ENCODE measurements around the gene STK32B. TPM values are rescaled to one million over a fixed set of nuclear protein-coding genes. Genes with fewer than 3 reads are reported as not detected.
"Not testable (repeated sequence)": the region's sequence is repeated elsewhere in the genome, so short reads cannot be mapped to it uniquely, and the experiment has no call there.

Gene STK32B
- total RNA-seq, 1 donor from 2014 or later = 4.2 TPM

GRCh38 chr4:5424901-5425300, 373.6 kb downstream of the STK32B start:
- no peak for DNase-seq (ENCODE audit: low read depth)
- H3K4me3 ChIP-seq (ENCODE audit: low read depth, low read length) = no peak overlapping the region
- TF ChIP-seq, protein P1, sequence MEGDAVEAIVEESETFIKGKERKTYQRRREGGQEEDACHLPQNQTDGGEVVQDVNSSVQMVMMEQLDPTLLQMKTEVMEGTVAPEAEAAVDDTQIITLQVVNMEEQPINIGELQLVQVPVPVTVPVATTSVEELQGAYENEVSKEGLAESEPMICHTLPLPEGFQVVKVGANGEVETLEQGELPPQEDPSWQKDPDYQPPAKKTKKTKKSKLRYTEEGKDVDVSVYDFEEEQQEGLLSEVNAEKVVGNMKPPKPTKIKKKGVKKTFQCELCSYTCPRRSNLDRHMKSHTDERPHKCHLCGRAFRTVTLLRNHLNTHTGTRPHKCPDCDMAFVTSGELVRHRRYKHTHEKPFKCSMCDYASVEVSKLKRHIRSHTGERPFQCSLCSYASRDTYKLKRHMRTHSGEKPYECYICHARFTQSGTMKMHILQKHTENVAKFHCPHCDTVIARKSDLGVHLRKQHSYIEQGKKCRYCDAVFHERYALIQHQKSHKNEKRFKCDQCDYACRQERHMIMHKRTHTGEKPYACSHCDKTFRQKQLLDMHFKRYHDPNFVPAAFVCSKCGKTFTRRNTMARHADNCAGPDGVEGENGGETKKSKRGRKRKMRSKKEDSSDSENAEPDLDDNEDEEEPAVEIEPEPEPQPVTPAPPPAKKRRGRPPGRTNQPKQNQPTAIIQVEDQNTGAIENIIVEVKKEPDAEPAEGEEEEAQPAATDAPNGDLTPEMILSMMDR (conservative IDR thresholded peaks at IDR 0.05; ENCODE audit: low read depth, low read length) = no peak

GRCh38 chr4:5429747-5430146, 378.5 kb downstream of the STK32B start:
- TF ChIP-seq, protein P1 (conservative IDR thresholded peaks at IDR 0.05; ENCODE audit: low read depth, low read length) = no peak
- DNase-seq (ENCODE audit: low read depth) = no peak
- no peak overlapping the region for H3K4me3 ChIP-seq (ENCODE audit: low read depth, low read length)

GRCh38 chr4:5433196-5433595, 381.9 kb downstream of the STK32B start:
- DNase-seq (ENCODE audit: low read depth) = no peak
- no peak overlapping the region for H3K4me3 ChIP-seq (ENCODE audit: low read depth, low read length)
- TF ChIP-seq, protein P1 (conservative IDR thresholded peaks at IDR 0.05; ENCODE audit: low read depth, low read length) = no peak

DNA sequence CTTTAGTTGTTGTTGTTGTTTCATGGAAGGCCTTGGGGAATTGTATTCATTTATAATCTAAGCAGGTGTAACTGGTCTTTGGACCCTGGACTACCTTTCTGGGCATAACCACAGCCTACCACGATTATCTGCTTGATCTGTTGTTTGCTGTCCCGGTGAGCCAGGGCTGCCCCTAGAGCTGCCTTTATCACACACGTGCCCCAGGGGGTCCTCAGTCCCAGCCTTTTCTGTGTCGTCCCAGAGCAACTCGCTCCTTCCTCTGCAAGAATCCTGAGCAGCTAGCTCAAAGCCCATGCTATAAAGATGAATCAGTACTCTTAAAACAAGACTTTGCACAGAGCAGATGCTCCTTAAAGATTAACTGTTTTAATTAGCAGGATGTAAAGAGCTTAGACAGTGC, 383.9 kb downstream of the STK32B start:
- no peak for DNase-seq (ENCODE audit: low read depth)
- no peak overlapping the region for H3K4me3 ChIP-seq (ENCODE audit: low read depth, low read length)
- TF ChIP-seq, protein P1 (conservative IDR thresholded peaks at IDR 0.05; ENCODE audit: low read depth, low read length) = no peak

DNA sequence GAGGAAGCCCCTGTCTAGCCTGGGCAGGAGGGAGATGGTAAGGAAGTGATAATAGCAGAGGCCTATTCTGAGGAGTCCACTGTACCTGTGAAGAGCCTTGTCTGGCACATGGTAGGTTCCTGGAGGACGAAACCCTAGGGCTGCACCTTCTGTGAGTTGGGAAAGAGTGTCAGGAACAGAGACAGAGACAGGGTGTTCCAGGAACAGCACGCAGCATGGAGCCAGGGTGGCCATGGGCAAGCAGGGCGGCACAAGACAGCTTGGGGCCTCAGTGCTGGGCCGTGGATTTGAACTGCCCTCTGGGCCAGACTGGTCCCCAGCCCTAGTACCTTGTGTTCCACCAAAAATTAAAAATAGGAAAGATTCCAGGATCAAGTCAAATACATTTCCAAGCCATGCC, 384.5 kb downstream of the STK32B start:
- TF ChIP-seq, protein P1 (conservative IDR thresholded peaks at IDR 0.05; ENCODE audit: low read depth, low read length) = no peak
- no peak overlapping the region for H3K4me3 ChIP-seq (ENCODE audit: low read depth, low read length)
- no peak for DNase-seq (ENCODE audit: low read depth)

GRCh38 chr4:5443976-5444802, 392.9 kb downstream of the STK32B start:
- DNase-seq (ENCODE audit: low read depth); H3K4me3 ChIP-seq (ENCODE audit: low read depth, low read length): not testable (repeated sequence)

DNA sequence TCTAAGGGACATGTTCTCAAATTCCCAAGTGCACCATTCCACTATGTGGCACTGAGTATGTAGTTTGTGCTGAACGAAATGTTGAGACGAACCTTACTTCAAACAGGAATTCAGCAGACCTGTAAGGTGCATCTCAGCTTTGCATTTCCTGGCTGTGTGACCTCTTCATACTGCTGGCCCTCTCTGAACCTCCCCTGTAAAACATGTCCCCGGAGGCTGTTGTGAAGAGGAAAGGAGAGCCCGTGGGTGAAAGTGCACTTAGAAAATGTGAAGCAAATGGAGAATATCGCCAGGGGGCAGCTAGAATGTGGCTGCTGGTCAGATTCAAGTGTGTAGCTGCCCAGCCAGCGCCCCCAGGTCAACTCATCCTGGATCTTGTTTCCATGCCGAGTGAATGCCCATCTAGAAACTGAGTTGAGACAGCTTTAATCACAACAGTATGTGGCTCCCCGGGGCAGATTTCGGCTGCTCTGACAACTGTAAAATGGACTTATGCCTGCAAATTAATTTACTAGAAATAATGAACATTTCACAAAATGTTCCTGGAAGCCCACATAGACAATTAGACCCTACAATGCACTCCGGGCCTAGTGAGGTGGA, 393.7 kb downstream of the STK32B start:
- no peak for DNase-seq (ENCODE audit: low read depth)
- TF ChIP-seq, protein P1 (conservative IDR thresholded peaks at IDR 0.05; ENCODE audit: low read depth, low read length) = no peak
- H3K4me3 ChIP-seq (ENCODE audit: low read depth, low read length) = no peak overlapping the region
